Measurements from ENCODE around the gene HBM.
A peak's percentile ranks its signal among the peaks of the same experiment; 100 is the strongest.

HBM gene

DNA sequence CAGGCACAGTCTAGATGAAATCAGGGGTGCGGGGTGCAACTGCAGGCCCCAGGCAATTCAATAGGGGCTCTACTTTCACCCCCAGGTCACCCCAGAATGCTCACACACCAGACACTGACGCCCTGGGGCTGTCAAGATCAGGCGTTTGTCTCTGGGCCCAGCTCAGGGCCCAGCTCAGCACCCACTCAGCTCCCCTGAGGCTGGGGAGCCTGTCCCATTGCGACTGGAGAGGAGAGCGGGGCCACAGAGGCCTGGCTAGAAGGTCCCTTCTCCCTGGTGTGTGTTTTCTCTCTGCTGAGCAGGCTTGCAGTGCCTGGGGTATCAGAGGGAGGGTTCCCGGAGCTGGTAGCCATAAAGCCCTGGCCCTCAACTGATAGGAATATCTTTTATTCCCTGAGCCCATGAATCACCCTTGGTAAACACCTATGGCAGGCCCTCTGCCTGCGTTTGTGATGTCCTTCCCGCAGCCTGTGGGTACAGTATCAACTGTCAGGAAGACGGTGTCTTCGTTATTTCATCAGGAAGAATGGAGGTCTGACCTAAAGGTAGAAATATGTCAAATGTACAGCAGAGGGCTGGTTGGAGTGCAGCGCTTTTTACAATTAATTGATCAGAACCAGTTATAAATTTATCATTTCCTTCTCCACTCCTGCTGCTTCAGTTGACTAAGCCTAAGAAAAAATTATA is 12.3 kb downstream of the HBM start:
- DNase-seq (ENCODE audit: low read depth) = no peak
- no peak overlapping the region for H3K4me3 ChIP-seq (ENCODE audit: low read depth, low read length)
- TF ChIP-seq MYC (IDR thresholded peaks at IDR 0.05; ENCODE audit: low read depth, low read length) = no peak
- TF ChIP-seq, protein P1, sequence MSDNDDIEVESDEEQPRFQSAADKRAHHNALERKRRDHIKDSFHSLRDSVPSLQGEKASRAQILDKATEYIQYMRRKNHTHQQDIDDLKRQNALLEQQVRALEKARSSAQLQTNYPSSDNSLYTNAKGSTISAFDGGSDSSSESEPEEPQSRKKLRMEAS (IDR thresholded peaks at IDR 0.05; ENCODE audit: low read depth, low read length) = no peak
- no peak for TF ChIP-seq POLR2A (IDR thresholded peaks at IDR 0.05; ENCODE audit: extremely low read depth, insufficient read length)
- TF ChIP-seq, protein P2, sequence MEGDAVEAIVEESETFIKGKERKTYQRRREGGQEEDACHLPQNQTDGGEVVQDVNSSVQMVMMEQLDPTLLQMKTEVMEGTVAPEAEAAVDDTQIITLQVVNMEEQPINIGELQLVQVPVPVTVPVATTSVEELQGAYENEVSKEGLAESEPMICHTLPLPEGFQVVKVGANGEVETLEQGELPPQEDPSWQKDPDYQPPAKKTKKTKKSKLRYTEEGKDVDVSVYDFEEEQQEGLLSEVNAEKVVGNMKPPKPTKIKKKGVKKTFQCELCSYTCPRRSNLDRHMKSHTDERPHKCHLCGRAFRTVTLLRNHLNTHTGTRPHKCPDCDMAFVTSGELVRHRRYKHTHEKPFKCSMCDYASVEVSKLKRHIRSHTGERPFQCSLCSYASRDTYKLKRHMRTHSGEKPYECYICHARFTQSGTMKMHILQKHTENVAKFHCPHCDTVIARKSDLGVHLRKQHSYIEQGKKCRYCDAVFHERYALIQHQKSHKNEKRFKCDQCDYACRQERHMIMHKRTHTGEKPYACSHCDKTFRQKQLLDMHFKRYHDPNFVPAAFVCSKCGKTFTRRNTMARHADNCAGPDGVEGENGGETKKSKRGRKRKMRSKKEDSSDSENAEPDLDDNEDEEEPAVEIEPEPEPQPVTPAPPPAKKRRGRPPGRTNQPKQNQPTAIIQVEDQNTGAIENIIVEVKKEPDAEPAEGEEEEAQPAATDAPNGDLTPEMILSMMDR (IDR thresholded peaks at IDR 0.05; ENCODE audit: low read depth, low read length) = no peak

DNA sequence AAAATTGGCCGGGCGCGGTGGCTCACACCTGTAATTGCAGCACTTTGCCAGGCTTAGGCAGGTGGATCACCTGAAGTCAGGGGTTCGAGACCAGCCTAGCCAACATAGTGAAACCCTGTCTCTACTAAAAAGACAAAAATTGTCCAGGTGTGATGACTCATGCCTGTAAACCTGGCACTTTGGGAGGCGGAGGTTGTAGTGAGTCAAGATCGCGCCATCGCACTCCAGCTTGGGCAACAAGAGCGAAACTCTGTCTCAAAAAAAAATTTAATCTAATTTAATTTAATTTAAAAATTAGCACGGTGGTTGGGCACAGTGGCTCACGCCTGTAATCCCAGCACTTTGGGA is 12.9 kb downstream of the HBM start:
- TF ChIP-seq, protein P1 (IDR thresholded peaks at IDR 0.05; ENCODE audit: low read depth, low read length) = no peak
- TF ChIP-seq, protein P2 (IDR thresholded peaks at IDR 0.05; ENCODE audit: low read depth, low read length) = no peak
- TF ChIP-seq POLR2A (IDR thresholded peaks at IDR 0.05; ENCODE audit: extremely low read depth, insufficient read length) (no peak), MYC (IDR thresholded peaks at IDR 0.05; ENCODE audit: low read depth, low read length) (no peak)
- no peak overlapping the region for H3K4me3 ChIP-seq (ENCODE audit: low read depth, low read length)
- DNase-seq (ENCODE audit: low read depth) = no peak

DNA sequence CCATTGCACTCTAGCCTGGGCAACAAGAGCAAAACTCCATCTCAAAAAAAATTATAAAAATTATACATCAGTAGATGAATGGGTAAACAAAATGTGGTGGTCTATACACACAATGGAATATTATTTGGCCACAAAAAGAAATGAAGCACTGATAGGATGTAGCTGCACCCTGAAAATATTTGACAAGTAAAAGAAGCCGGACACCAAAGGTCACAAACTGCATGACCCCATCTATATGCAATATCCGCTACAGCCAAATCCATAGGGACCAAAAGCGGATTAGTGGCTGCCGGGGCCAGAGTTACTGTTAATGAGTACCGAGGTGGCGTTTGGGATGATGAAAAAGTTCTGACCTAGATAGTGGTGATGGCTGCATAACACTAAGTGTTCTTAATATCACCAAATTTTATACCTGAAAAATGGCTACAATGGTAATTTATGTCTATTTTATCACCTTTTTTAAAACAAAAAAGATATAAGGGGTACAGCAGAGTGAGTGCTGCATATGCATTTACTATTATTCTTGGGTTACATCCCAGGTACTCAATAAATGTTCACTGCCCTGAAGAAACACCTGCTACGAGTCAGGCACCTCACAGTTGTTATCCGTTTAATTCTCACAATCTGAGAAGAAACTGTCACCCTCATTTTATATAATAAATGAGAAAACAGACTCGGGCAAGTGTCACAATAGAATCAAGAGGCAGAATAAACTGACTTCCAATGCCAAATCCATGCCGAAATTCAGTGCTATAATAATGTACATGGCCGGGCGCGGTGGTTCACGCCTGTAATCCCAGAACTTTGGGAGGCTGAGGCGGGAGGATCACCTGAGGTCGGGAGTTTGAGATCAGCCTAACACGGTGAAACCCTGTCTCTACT is 13.7 kb downstream of the HBM start:
- no peak overlapping the region for H3K4me3 ChIP-seq (ENCODE audit: low read depth, low read length)
- TF ChIP-seq, protein P1 (IDR thresholded peaks at IDR 0.05; ENCODE audit: low read depth, low read length) = no peak
- TF ChIP-seq MYC (IDR thresholded peaks at IDR 0.05; ENCODE audit: low read depth, low read length) (no peak), POLR2A (IDR thresholded peaks at IDR 0.05; ENCODE audit: extremely low read depth, insufficient read length) (no peak)
- TF ChIP-seq, protein P2 (IDR thresholded peaks at IDR 0.05; ENCODE audit: low read depth, low read length) = no peak
- DNase-seq (ENCODE audit: low read depth) = no peak

DNA sequence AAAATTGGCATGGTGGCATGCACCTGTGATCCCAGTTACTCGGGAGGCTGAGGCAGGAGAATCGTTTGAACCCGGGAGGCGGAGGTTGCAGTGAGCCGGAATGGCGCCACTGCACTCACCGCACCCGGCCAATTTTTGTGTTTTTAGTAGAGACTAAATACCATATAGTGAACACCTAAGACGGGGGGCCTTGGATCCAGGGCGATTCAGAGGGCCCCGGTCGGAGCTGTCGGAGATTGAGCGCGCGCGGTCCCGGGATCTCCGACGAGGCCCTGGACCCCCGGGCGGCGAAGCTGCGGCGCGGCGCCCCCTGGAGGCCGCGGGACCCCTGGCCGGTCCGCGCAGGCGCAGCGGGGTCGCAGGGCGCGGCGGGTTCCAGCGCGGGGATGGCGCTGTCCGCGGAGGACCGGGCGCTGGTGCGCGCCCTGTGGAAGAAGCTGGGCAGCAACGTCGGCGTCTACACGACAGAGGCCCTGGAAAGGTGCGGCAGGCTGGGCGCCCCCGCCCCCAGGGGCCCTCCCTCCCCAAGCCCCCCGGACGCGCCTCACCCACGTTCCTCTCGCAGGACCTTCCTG is 14.4 kb downstream of the HBM start, which contains the start of gene HBQ1:
Gene HBQ1 (plus strand): TSS at position 359 of the 575 bp plus-strand sequence. CDS start 28 bp downstream, at position 387.
- no peak within 1 kb of the TSS for H3K4me3 ChIP-seq (ENCODE audit: low read depth, low read length)
- no peak for DNase-seq (ENCODE audit: low read depth)
- TF ChIP-seq, protein P1 (IDR thresholded peaks at IDR 0.05; ENCODE audit: low read depth, low read length) = no peak
- TF ChIP-seq MYC (IDR thresholded peaks at IDR 0.05; ENCODE audit: low read depth, low read length) (no peak), POLR2A (IDR thresholded peaks at IDR 0.05; ENCODE audit: extremely low read depth, insufficient read length) (no peak)
- TF ChIP-seq, protein P2 (IDR thresholded peaks at IDR 0.05; ENCODE audit: low read depth, low read length) = no peak

DNA sequence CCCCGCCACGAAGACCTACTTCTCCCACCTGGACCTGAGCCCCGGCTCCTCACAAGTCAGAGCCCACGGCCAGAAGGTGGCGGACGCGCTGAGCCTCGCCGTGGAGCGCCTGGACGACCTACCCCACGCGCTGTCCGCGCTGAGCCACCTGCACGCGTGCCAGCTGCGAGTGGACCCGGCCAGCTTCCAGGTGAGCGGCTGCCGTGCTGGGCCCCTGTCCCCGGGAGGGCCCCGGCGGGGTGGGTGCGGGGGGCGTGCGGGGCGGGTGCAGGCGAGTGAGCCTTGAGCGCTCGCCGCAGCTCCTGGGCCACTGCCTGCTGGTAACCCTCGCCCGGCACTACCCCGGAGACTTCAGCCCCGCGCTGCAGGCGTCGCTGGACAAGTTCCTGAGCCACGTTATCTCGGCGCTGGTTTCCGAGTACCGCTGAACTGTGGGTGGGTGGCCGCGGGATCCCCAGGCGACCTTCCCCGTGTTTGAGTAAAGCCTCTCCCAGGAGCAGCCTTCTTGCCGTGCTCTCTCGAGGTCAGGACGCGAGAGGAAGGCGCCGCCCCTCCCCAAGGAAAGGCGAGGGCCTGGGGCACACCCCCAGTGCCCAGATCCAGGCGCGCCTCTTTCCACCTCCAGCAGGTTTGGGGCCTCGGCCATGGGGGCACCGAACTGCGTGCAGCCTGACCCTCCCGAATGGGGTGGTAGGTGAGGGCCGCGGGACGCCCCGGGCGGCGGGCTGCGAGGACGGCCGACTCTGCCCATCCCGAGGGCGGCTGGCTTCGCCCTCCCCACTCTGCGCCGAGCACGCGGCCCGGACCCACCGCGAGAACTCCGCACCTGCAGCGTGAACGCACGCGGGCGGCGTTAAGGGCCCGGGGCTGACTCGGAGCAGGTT is 15.1 kb downstream of the HBM start:
- TF ChIP-seq MYC (IDR thresholded peaks at IDR 0.05; ENCODE audit: low read depth, low read length) (peak; percentile 70), POLR2A (IDR thresholded peaks at IDR 0.05; ENCODE audit: extremely low read depth, insufficient read length) (no peak)
- TF ChIP-seq, protein P1 (IDR thresholded peaks at IDR 0.05; ENCODE audit: low read depth, low read length) = peak; percentile 84
- TF ChIP-seq, protein P2 (IDR thresholded peaks at IDR 0.05; ENCODE audit: low read depth, low read length) = no peak
- no peak overlapping the region for H3K4me3 ChIP-seq (ENCODE audit: low read depth, low read length)
- DNase-seq (ENCODE audit: low read depth) = peak; percentile 74
